HepG2 (cell line): ENCODE results near the gene CDK17. TPM values are rescaled to one million over a fixed set of nuclear protein-coding genes. Genes with fewer than 3 reads are reported as not detected.
"Not testable (repeated sequence)": the region's sequence is repeated elsewhere in the genome, so short reads cannot be mapped to it uniquely, and the experiment has no call there.

Source experiments
- ATAC-seq: fragments of 200-7000 bp; cut with Tn5 transposase; 3 replicates; pipeline ENCODE4 v1.9.1; 2020; ENCODE audit warnings: mild to moderate bottlenecking, moderate library complexity
- BruUV-seq: library from RNA; stranded (reverse); fragments of 400-500 nt; replicated peaks from 2 replicates; lab custom pipeline; 2021; lab: Mats Ljungman, UMichigan
- CTCF ChIA-PET: fragments of 300-600 bp; formaldehyde crosslinking; extraction: SDS; loops from one replicate; lab custom pipeline; 2021; ENCODE audit warnings: low total read pairs, inconsistent platforms, low intra/inter-chr PET ratio; lab: Yijun Ruan, JAX
- POLR2A ChIA-PET: fragments of 350-600 bp; sonication (Branson Sonifier 250); formaldehyde crosslinking; loops from one replicate; lab custom pipeline; 2020; ENCODE audit warnings: antibody characterized with exemption, inconsistent platforms; lab: Yijun Ruan, JAX
- DNase-seq: peaks from one replicate; pipeline ENCODE4 v3.0.0-alpha.2; 2015; ENCODE audit warnings: low spot score
- FAIRE-seq: peaks from 3 replicates; lab custom pipeline; 2011; peaks lifted over from hg19 to GRCh38; lab: Jason Lieb, UNC
- H2AFZ ChIP-seq: one replicate; pipeline ENCODE4 v1.6.1; 2011; ENCODE audit warnings: low read length, inconsistent platforms
- H3K27ac ChIP-seq: fragments of 300-600 bp; 3 replicates; pipeline ENCODE4 v1.8.0; 2011; ENCODE audit warnings: mixed run types, mild to moderate bottlenecking, mixed read lengths, low read length, inconsistent platforms; ENCODE audit not compliant: insufficient read depth; ENCODE audit errors: extremely low read length
- H3K27me3 ChIP-seq, 2 experiments: fragments of 200-600 bp in 1 of 2; 2 replicates in 1 of 2; 3 replicates in 1 of 2; pipeline versions ENCODE4 v1.6.0 to v1.8.0; 2011; ENCODE audit warnings: low read length in 2 of 2, mild to moderate bottlenecking in 2 of 2, moderate library complexity in 2 of 2, inconsistent platforms in 1 of 2; ENCODE audit not compliant: insufficient read depth in 2 of 2, control insufficient read depth in 1 of 2
- H3K36me3 ChIP-seq, 2 experiments: fragments of 200-600 bp in 1 of 2; replicated peaks in 1 of 2; 2 replicates in 1 of 2; 3 replicates in 1 of 2; pipeline versions ENCODE4 v1.5.1 to v1.8.0; 2011; ENCODE audit warnings: low read length in 2 of 2, inconsistent platforms in 1 of 2; ENCODE audit not compliant: insufficient read depth in 2 of 2, control insufficient read depth in 1 of 2
- H3K4me1 ChIP-seq: 2 replicates; pipeline ENCODE4 v1.5.1; 2012; ENCODE audit warnings: low read length, inconsistent platforms; ENCODE audit not compliant: insufficient read depth
- H3K4me2 ChIP-seq: 2 replicates; pipeline ENCODE4 v1.6.0; 2011; ENCODE audit warnings: low read depth, low read length, inconsistent platforms
- H3K4me3 ChIP-seq, 3 experiments: fragments of 200-600 bp in 1 of 3; sonication (generic), shearing (Covaris generic) in 1 of 3; replicated peaks in 1 of 3; 2 replicates each; pipeline ENCODE4 v1.5.1; 2011 to 2016; ENCODE audit warnings: low read length in 3 of 3, inconsistent platforms in 2 of 3, low read depth in 2 of 3, mild to moderate bottlenecking in 2 of 3, control low read depth in 1 of 3, mixed read lengths in 1 of 3; ENCODE audit not compliant: insufficient read depth in 1 of 3
- H3K79me2 ChIP-seq: one replicate; pipeline ENCODE4 v1.6.1; 2011; ENCODE audit warnings: low read length, inconsistent platforms; ENCODE audit not compliant: insufficient read depth
- H3K9ac ChIP-seq: 2 replicates; pipeline ENCODE4 v1.6.0; 2011; ENCODE audit warnings: mild to moderate bottlenecking, low read depth, low read length, inconsistent platforms; ENCODE audit not compliant: insufficient read depth
- H3K9me3 ChIP-seq: 2 replicates; pipeline ENCODE4 v1.5.1; 2012; ENCODE audit warnings: mild to moderate bottlenecking, low read length
- H4K20me1 ChIP-seq: 2 replicates; pipeline ENCODE4 v1.6.0; 2011; ENCODE audit warnings: inconsistent platforms, mild to moderate bottlenecking, low read length, moderate library complexity; ENCODE audit not compliant: insufficient read depth
- FOXM1 ChIP-seq: sonication (generic); formaldehyde crosslinking; IDR thresholded peaks from 2 replicates; pipeline ENCODE4 v1.5.0; 2020; ENCODE audit warnings: missing genetic modification reagents
- HHEX ChIP-seq: IDR thresholded peaks from 2 replicates; pipeline ENCODE4 v1.6.1; 2016; ENCODE audit warnings: control low read depth
- KLF11 ChIP-seq: IDR thresholded peaks from 2 replicates; pipeline ENCODE4 v1.6.1; 2016; ENCODE audit warnings: missing compliant biosample characterization
- MBNL3 ChIP-seq: fragments of 250-450 bp; sonication (Bioruptor Pico); conservative IDR thresholded peaks from 2 replicates; pipeline ENCODE4 v1.8.0; 2022; ENCODE audit warnings: mild to moderate bottlenecking, inconsistent platforms
- NBN ChIP-seq: fragments of 450-650 bp; conservative IDR thresholded peaks from 2 replicates; pipeline ENCODE4 v1.6.1; 2017
- SALL1 ChIP-seq: sonication (generic); formaldehyde crosslinking; IDR thresholded peaks from 2 replicates; pipeline ENCODE4 v1.8.0; 2022; ENCODE audit warnings: mild to moderate bottlenecking, missing genetic modification reagents
- SPEN ChIP-seq: sonication (generic); formaldehyde crosslinking; IDR thresholded peaks from 2 replicates; pipeline ENCODE4 v1.5.1; 2020; ENCODE audit warnings: low read depth, mild to moderate bottlenecking, missing genetic modification reagents
- STAG1 ChIP-seq: sonication (generic); formaldehyde crosslinking; IDR thresholded peaks from 2 replicates; pipeline ENCODE4 v1.4.0; 2020; ENCODE audit warnings: missing genetic modification reagents
- TARDBP ChIP-seq: sonication (generic); formaldehyde crosslinking; IDR thresholded peaks from 2 replicates; pipeline ENCODE4 v1.8.0; 2022; ENCODE audit warnings: mild to moderate bottlenecking, missing genetic modification reagents
- U2AF1 ChIP-seq: fragments of 200-400 bp; formaldehyde crosslinking; optimal IDR thresholded peaks from 2 replicates; pipeline ENCODE3; 2017; ENCODE audit warnings: mild to moderate bottlenecking, low read depth, low read length
- ZBTB7A ChIP-seq: sonication (generic); formaldehyde crosslinking; IDR thresholded peaks from 2 replicates; pipeline ENCODE4 v1.8.0; 2022; ENCODE audit warnings: mild to moderate bottlenecking, missing genetic modification reagents
- ZFP41 ChIP-seq: sonication (generic); formaldehyde crosslinking; IDR thresholded peaks from 2 replicates; pipeline ENCODE4 v1.4.0; 2020; ENCODE audit warnings: mild to moderate bottlenecking, missing genetic modification reagents, borderline replicate concordance
- ZMYM2 ChIP-seq: sonication (generic); formaldehyde crosslinking; IDR thresholded peaks from 2 replicates; pipeline ENCODE4 v1.8.0; 2022; ENCODE audit warnings: mild to moderate bottlenecking, missing genetic modification reagents
- ZSCAN29 ChIP-seq: sonication (generic); formaldehyde crosslinking; conservative IDR thresholded peaks from 2 replicates; pipeline ENCODE4 v1.4.0; 2020; ENCODE audit warnings: mild to moderate bottlenecking, missing genetic modification reagents
- WGBS: methylation state at CpG from one replicate; pipeline ENCODE4 v1.1.6; 2017; ENCODE audit warnings: low lambda C conversion rate; 5-methylcytosine and 5-hydroxymethylcytosine counted together
- in situ Hi-C: cut with HindIII; loops from 2 replicates; pipeline ENCODE4 v1.10.0; 2017; ENCODE audit warnings: low pct_unique_long_range_greater_than_20kb; ENCODE audit not compliant: extremely low pct_ligation_motif_present
- intact Hi-C: fragments of 100-400 bp; cut with micrococcal nuclease; formaldehyde crosslinking; loops from one replicate; pipeline ENCODE4 v1.10.0; 2022; ENCODE audit not compliant: unreplicated experiment
- polyA plus RNA-seq, 8 experiments: library from polyadenylated mRNA; depleted of rRNA in 3 of 8; stranded (reverse) in 7 of 8; unstranded in 1 of 8; fragments of >200 nt; fragmentation: Illumina TruSeq in 4 of 8; extraction: Trizol in 4 of 8; gene quantifications; 2 replicates each; pipeline versions ENCODE4 v1.2.1 to v1.2.3, GENCODE V29; 2011 to 2016; ENCODE audit warnings: low read depth in 4 of 8, missing spikeins in 1 of 8, mixed read lengths in 1 of 8; ENCODE audit not compliant: insufficient read depth in 1 of 8
- total RNA-seq, 5 experiments: library from RNA; depleted of rRNA; stranded (reverse); fragments of >200 nt; fragmentation: Illumina TruSeq; extraction: Trizol; gene quantifications; 2 replicates each; pipeline ENCODE4 v1.2.3, GENCODE V29; 2016; ENCODE audit warnings: low read depth in 1 of 5
- TF ChIP-seq, protein P1 (sequence below): sonication (generic); formaldehyde crosslinking; IDR thresholded peaks from 2 replicates; pipeline ENCODE4 v1.5.1; 2020; ENCODE audit warnings: mild to moderate bottlenecking, moderate library complexity, missing genetic modification reagents
- TF ChIP-seq, protein P2 (sequence below): sonication (generic); formaldehyde crosslinking; IDR thresholded peaks from 2 replicates; pipeline ENCODE4 v1.8.0; 2022; ENCODE audit warnings: missing genetic modification reagents, low read depth, mild to moderate bottlenecking, borderline replicate concordance

Gene CDK17
- total and polyA plus RNA-seq, 2 of the 13 experiments (the other 11 are each of a cell fraction or from before 2014, with no cell fraction given) = 9.9 to 22.3 TPM

DNA sequence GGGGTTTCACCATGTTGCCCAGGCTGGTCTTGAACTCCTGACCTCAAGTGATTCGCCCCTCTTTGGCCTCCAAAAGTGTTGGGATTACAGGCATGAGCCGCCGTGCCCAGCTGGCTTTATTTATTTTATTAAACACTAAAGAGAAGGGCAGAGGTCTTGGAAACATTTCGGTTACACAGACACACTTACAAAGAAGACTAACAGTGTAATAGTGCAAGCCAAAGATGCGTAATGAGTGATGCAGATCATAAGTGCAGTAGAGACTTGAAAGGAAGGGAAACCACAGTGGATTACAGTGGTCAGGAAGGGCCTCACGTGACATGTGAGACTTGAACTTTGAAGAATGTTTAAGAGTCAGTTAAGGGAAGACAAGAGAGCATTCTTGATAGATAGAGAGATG, 33.9 kb upstream of the CDK17 start:
- Histone ChIP-seq H3K27ac (no peak overlapping the region), H3K36me3 (no peaks in the 10 kb centered on the region), H3K4me1 (peaks cover 22% of the 10 kb centered on the region), H3K9ac (no peak overlapping the region), H3K4me2 (no peak overlapping the region), H2AFZ (no peak overlapping the region), H4K20me1 (no peaks in the 10 kb centered on the region), H3K27me3 (no peaks in the 10 kb centered on the region), H3K4me3 (no peak overlapping the region), H3K9me3 (no peaks in the 10 kb centered on the region), H3K79me2 (no peaks in the 10 kb centered on the region)
- in situ Hi-C loops (no loop called here), intact Hi-C loops (no loop called here)
- ATAC-seq (no peak), FAIRE-seq (no peak), DNase-seq (no peak)
- 6% methylated on average over 6 of the region's 6 CpGs for WGBS
- TF ChIP-seq STAG1 (no peak), HHEX (CRISPR knock-in tag) (no peak), FOXM1 (CRISPR knock-in tag) (no peak), ZFP41 (CRISPR knock-in tag) (no peak), SALL1 (CRISPR knock-in tag) (no peak), ZSCAN29 (CRISPR knock-in tag) (no peak), TARDBP (CRISPR knock-in tag) (no peak), ZMYM2 (CRISPR knock-in tag) (no peak), SPEN (CRISPR knock-in tag) (no peak), KLF11 (CRISPR knock-in tag) (no peak), NBN (no peak), MBNL3 (CRISPR knock-in tag) (no peak), U2AF1 (no peak), ZBTB7A (CRISPR knock-in tag) (no peak)
- TF ChIP-seq, protein P1, sequence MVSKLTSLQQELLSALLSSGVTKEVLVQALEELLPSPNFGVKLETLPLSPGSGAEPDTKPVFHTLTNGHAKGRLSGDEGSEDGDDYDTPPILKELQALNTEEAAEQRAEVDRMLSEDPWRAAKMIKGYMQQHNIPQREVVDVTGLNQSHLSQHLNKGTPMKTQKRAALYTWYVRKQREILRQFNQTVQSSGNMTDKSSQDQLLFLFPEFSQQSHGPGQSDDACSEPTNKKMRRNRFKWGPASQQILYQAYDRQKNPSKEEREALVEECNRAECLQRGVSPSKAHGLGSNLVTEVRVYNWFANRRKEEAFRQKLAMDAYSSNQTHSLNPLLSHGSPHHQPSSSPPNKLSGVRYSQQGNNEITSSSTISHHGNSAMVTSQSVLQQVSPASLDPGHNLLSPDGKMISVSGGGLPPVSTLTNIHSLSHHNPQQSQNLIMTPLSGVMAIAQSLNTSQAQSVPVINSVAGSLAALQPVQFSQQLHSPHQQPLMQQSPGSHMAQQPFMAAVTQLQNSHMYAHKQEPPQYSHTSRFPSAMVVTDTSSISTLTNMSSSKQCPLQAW (CRISPR knock-in tag) = no peak
- TF ChIP-seq, protein P2, sequence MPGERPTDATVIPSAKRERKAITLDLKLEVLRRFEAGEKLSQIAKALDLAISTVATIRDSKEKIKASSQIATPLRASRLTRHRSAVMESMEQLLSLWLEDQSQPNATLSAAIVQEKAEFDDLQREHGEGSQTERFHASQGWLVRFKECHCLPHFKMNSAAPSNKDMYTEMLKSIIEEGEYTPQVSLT (CRISPR knock-in tag) = no peak
- POLR2A ChIA-PET = no interaction called here
- CTCF ChIA-PET = no interaction called here
- no TSS peak for BruUV-seq

DNA sequence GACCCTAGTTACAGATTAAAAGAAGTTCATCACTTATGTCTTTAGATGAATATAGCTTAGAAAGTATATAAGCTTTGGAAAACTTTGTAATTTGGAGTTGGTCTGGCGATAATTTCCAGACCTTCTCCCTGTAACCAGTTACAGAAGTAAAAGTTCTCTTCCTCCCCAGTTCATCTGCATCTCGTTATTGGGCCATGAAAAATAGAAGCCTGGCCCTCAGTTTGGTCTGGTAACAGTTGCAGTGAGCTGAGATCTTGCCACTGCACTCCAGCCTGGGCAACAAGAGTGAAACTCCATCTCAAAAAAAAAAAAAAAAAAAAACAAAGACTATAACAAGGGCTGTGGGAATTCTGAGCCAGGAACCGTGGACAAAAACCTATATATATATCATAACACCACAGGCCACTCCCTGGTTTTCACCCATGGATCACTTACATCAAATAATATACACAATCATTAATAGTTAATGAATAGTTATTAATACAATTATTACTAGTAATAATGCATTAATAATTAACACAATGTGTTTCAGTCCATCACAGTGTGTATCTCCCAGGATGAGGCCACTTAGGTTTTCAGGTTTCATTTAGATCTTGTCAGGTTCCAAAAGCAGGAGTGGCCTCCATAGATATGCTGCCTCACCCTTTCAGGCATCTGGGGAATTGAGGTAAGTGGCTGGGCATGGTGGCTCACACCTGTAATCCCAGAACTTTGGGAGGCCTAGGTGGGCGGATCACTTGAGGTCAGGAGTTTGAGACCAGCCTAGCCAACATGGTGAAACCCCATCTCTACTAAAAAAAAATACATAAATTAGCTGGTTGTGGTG, 32.5 kb upstream of the CDK17 start:
- H3K27ac ChIP-seq, DNase-seq, H3K79me2 ChIP-seq, intact Hi-C loops, H3K36me3 ChIP-seq, ATAC-seq, H3K27me3 ChIP-seq, POLR2A ChIA-PET, H3K9ac ChIP-seq, H3K4me3 ChIP-seq, H2AFZ ChIP-seq, in situ Hi-C loops, BruUV-seq, H4K20me1 ChIP-seq, CTCF ChIA-PET, FAIRE-seq, H3K9me3 ChIP-seq, H3K4me2 ChIP-seq: not testable (repeated sequence)
- peaks cover 22% of the 10 kb centered on the region for H3K4me1 ChIP-seq
- WGBS = 51% methylated on average over 4 of the region's 4 CpGs
